WERI-Rb-1 (cell line): ENCODE results near the gene TFAM.

Experiments used
- DNase-seq: peaks from one replicate; pipeline ENCODE4 v3.0.0-alpha.2; 2020
- H3K27ac ChIP-seq: fragments of 250-450 bp; sonication (Bioruptor Pico); 2 replicates; pipeline ENCODE4 v1.5.1; 2020; ENCODE audit warnings: mild to moderate bottlenecking, moderate library complexity
- H3K27me3 ChIP-seq: fragments of 250-450 bp; sonication (Bioruptor Pico); 2 replicates; pipeline ENCODE4 v1.5.1; 2021; ENCODE audit warnings: mild to moderate bottlenecking, low read depth, moderate library complexity; ENCODE audit not compliant: insufficient read depth, severe bottlenecking
- H3K36me3 ChIP-seq: fragments of 250-450 bp; sonication (Bioruptor Pico); 2 replicates; pipeline ENCODE4 v1.5.1; 2020; ENCODE audit warnings: mild to moderate bottlenecking, moderate library complexity
- H3K4me3 ChIP-seq: 2 replicates; pipeline ENCODE4 v1.5.1; 2011; ENCODE audit warnings: low read depth, mild to moderate bottlenecking, control low read depth, low read length
- H3K9me3 ChIP-seq: fragments of 250-450 bp; sonication (Bioruptor Pico); 2 replicates; pipeline ENCODE4 v1.5.1; 2021; ENCODE audit warnings: mild to moderate bottlenecking, moderate library complexity; ENCODE audit not compliant: severe bottlenecking
- CTCF ChIP-seq: IDR thresholded peaks from 2 replicates; pipeline ENCODE4 v1.5.1; 2011; ENCODE audit warnings: low read depth, mild to moderate bottlenecking, control low read depth, inconsistent platforms, low read length

Gene TFAM

GRCh38 chr10:58394471-58394870 is 9.3 kb downstream of the TFAM start:
- H3K36me3 ChIP-seq = peaks cover 72% of the 10 kb centered on the region
- H3K27me3 ChIP-seq = no peaks in the 10 kb centered on the region
- H3K4me3 ChIP-seq = no peak overlapping the region
- H3K9me3 ChIP-seq = no peaks in the 10 kb centered on the region
- no peak overlapping the region for H3K27ac ChIP-seq
- DNase-seq = no peak
- TF ChIP-seq CTCF = no peak

- Histone ChIP-seq H3K9me3 (no peaks in the 10 kb centered on the region), H3K27ac (no peak overlapping the region), H3K36me3 (peaks cover 56% of the 10 kb centered on the region), H3K4me3 (no peak overlapping the region), H3K27me3 (no peaks in the 10 kb centered on the region)
- no peak for TF ChIP-seq CTCF
- DNase-seq = no peak
Measured at GRCh38 chr10:58396057-58396456, 10.8 kb downstream of the TFAM start.

- Histone ChIP-seq H3K9me3 (no peaks in the 10 kb centered on the region), H3K36me3 (peaks cover 39% of the 10 kb centered on the region), H3K27ac (no peak overlapping the region), H3K27me3 (no peaks in the 10 kb centered on the region), H3K4me3 (no peak overlapping the region)
- no peak for TF ChIP-seq CTCF
- no peak for DNase-seq
Measured at GRCh38 chr10:58397830-58398229, 12.6 kb downstream of the TFAM start.

- Histone ChIP-seq H3K4me3 (no peak overlapping the region), H3K27ac (no peak overlapping the region), H3K27me3 (no peaks in the 10 kb centered on the region), H3K36me3 (peaks cover 24% of the 10 kb centered on the region), H3K9me3 (no peaks in the 10 kb centered on the region)
- no peak for DNase-seq
- no peak for TF ChIP-seq CTCF
Measured at GRCh38 chr10:58399410-58399809, 14.2 kb downstream of the TFAM start.

GRCh38 chr10:58400609-58401008 is 15.4 kb downstream of the TFAM start:
- Histone ChIP-seq H3K4me3 (no peak overlapping the region), H3K27ac (no peak overlapping the region), H3K36me3 (peaks cover 14% of the 10 kb centered on the region), H3K27me3 (no peaks in the 10 kb centered on the region), H3K9me3 (no peaks in the 10 kb centered on the region)
- no peak for TF ChIP-seq CTCF
- no peak for DNase-seq

GRCh38 chr10:58404001-58404400 is 18.8 kb downstream of the TFAM start:
- no peak for DNase-seq
- Histone ChIP-seq H3K27me3 (no peaks in the 10 kb centered on the region), H3K4me3 (no peak overlapping the region), H3K36me3 (no peaks in the 10 kb centered on the region), H3K9me3 (no peaks in the 10 kb centered on the region), H3K27ac (no peak overlapping the region)
- no peak for TF ChIP-seq CTCF
